Spleen (tissue), 7 donors: ENCODE results near the gene DNAH17.

ENCODE experiments used
- POLR2A ChIP-seq, 3 donors: fragments of 450-650 bp; IDR thresholded peaks; one replicate each; pipeline ENCODE4 v1.5.1; 2017; ENCODE audit warnings: antibody characterized with exemption in 3 of 3, mild to moderate bottlenecking in 1 of 3
- POLR2AphosphoS5 ChIP-seq, 3 donors: sonication (generic); formaldehyde crosslinking; IDR thresholded peaks; one replicate each; pipeline ENCODE4 v1.5.1; 2017; ENCODE audit warnings: antibody characterized with exemption in 3 of 3
- TF ChIP-seq, protein P1 (sequence below), 11 experiments: fragments of 200-600 bp in 7 of 11; fragments of 450-650 bp in 4 of 11; sonication (generic) in 4 of 11; IDR thresholded peaks in 8 of 11; conservative IDR thresholded peaks in 3 of 11; 1 replicate in 7 of 11; 2 replicates in 4 of 11; pipeline versions ENCODE4 v1.4.0 to v1.8.0; 2016 to 2021; ENCODE audit warnings: antibody characterized with exemption in 11 of 11, inconsistent platforms in 4 of 11, mild to moderate bottlenecking in 1 of 11
- donor health status: DM: no; HTN: no; CAD: no; lungs with moderate emphysema.
- donor health status: DM: no; HTN: no; CAD: no.
- donor health status: DM: no; HTN: no; CAD: no.

DNA sequence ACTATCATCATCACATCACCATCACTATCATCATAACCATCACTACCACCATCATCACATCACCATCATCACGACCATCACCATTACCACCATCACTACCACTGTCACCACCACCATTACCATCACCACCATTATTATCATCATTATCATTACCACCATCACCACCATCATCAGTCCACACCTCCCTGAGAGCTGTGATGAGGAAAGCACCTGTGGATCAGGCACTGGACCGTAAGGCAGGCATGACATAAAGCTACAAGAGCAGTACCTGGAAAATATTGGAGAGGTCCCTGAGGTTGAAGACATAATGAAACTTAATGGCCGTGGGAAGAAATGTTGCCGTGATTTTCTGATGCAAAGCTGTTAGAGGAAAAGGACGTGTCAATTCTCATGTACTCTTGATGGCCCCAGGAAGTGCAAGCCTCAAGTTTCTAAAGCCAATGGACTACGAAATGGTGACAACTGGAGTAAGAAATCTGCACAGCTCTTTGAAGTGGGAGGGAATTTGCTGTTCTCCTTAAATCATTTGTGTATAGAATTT is 98.4 kb downstream of the DNAH17 start:
- TF ChIP-seq, protein P1, sequence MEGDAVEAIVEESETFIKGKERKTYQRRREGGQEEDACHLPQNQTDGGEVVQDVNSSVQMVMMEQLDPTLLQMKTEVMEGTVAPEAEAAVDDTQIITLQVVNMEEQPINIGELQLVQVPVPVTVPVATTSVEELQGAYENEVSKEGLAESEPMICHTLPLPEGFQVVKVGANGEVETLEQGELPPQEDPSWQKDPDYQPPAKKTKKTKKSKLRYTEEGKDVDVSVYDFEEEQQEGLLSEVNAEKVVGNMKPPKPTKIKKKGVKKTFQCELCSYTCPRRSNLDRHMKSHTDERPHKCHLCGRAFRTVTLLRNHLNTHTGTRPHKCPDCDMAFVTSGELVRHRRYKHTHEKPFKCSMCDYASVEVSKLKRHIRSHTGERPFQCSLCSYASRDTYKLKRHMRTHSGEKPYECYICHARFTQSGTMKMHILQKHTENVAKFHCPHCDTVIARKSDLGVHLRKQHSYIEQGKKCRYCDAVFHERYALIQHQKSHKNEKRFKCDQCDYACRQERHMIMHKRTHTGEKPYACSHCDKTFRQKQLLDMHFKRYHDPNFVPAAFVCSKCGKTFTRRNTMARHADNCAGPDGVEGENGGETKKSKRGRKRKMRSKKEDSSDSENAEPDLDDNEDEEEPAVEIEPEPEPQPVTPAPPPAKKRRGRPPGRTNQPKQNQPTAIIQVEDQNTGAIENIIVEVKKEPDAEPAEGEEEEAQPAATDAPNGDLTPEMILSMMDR (IDR thresholded peaks at IDR 0.05 in 8 of 11, conservative IDR thresholded peaks at IDR 0.05 in 3 of 11): no peak
- no peak for TF ChIP-seq POLR2A (IDR thresholded peaks at IDR 0.05)
- no peak for TF ChIP-seq POLR2AphosphoS5 (IDR thresholded peaks at IDR 0.05)
